K562 (cell line): ENCODE data around the gene UBR4. TPM values are rescaled to one million over a fixed set of nuclear protein-coding genes. Genes with fewer than 3 reads are reported as not detected.

Experiments used
- ADNP ChIP-seq: fragments of 200-800 bp; sonication (Bioruptor generic); IDR thresholded peaks from 2 replicates; pipeline ENCODE4 v1.6.1; 2016; ENCODE audit warnings: missing genetic modification characterization, missing compliant biosample characterization
- CSDE1 ChIP-seq, 2 experiments: fragments of 450-650 bp; IDR thresholded peaks; 2 replicates each; pipeline ENCODE4 v1.6.1; 2016; ENCODE audit warnings: mild to moderate bottlenecking in 1 of 2
- GTF2F1 ChIP-seq: IDR thresholded peaks from 2 replicates; pipeline ENCODE4 v1.6.1; 2011; ENCODE audit warnings: low read depth, low read length, improper control_type of control experiment
- HSF4 ChIP-seq: fragments of 250-450 bp; sonication (Bioruptor Pico); IDR thresholded peaks from 2 replicates; pipeline ENCODE4 v2.1.2; 2022; ENCODE audit warnings: mild to moderate bottlenecking, moderate library complexity, borderline replicate concordance
- KAT7 ChIP-seq: sonication (generic); formaldehyde crosslinking; IDR thresholded peaks from 2 replicates; pipeline ENCODE4 v1.8.0; 2022; ENCODE audit warnings: missing genetic modification reagents, mild to moderate bottlenecking, borderline replicate concordance
- NFIC ChIP-seq: fragments of 450-650 bp; IDR thresholded peaks from 2 replicates; pipeline ENCODE4 v1.6.1; 2017; ENCODE audit warnings: mild to moderate bottlenecking, inconsistent platforms
- RBM15 ChIP-seq: fragments of 200-400 bp; formaldehyde crosslinking; IDR thresholded peaks from 2 replicates; pipeline ENCODE4 v1.6.1; 2018; ENCODE audit warnings: mild to moderate bottlenecking, low read length, moderate library complexity; ENCODE audit not compliant: insufficient read depth
- RBM39 ChIP-seq: fragments of 200-400 bp; formaldehyde crosslinking; optimal IDR thresholded peaks from 2 replicates; pipeline ENCODE3; 2018; ENCODE audit warnings: low read depth, low read length
- ZKSCAN3 ChIP-seq: fragments of 250-450 bp; sonication (Bioruptor Pico); IDR thresholded peaks from 2 replicates; pipeline ENCODE4 v1.4.0; 2020
- ZNF3 ChIP-seq: fragments of 250-450 bp; sonication (Bioruptor Pico); IDR thresholded peaks from 2 replicates; pipeline ENCODE4 v1.5.0; 2021; ENCODE audit warnings: mild to moderate bottlenecking, moderate library complexity
- ZNF696 ChIP-seq: fragments of 250-450 bp; sonication (Bioruptor Pico); conservative IDR thresholded peaks from 2 replicates; pipeline ENCODE4 v1.4.0; 2020; ENCODE audit warnings: mild to moderate bottlenecking, moderate library complexity
- ZNF79 ChIP-seq: fragments of 250-450 bp; sonication (Bioruptor Pico); IDR thresholded peaks from 2 replicates; pipeline ENCODE4 v1.4.0; 2020; ENCODE audit warnings: low read depth, mild to moderate bottlenecking, moderate library complexity
- polyA plus RNA-seq, 8 experiments: library from polyadenylated mRNA; depleted of rRNA in 4 of 8; stranded (reverse) in 5 of 8; unstranded in 3 of 8; fragments of >200 nt; fragmentation: Nextera tagmentation in 2 of 8; fragmentation: Illumina TruSeq in 1 of 8; extraction: Ambion mirVana in 2 of 8; extraction: Trizol in 1 of 8; gene quantifications; 2 replicates each; pipeline versions ENCODE4 v1.2.1 to v1.2.3, GENCODE V29; 2011 to 2014; ENCODE audit warnings: inconsistent platforms in 1 of 8, missing spikeins in 1 of 8
- total RNA-seq, 7 experiments: library from RNA; depleted of rRNA in 6 of 7; stranded (reverse); fragments of >200 nt in 6 of 7; fragmentation: Illumina TruSeq in 2 of 7; extraction: Trizol in 2 of 7; gene quantifications; 2 replicates each; pipeline versions ENCODE4 v1.2.1 to v1.2.3, GENCODE V29; 2011 to 2021; ENCODE audit warnings: low replicate concordance in 1 of 7
- TF ChIP-seq, protein P1 (sequence below): fragments of 250-450 bp; sonication (Bioruptor Pico); IDR thresholded peaks from 2 replicates; pipeline ENCODE4 v1.5.1; 2021; ENCODE audit warnings: mild to moderate bottlenecking
- TF ChIP-seq, protein P2 (sequence below): fragments of 450-650 bp; IDR thresholded peaks from 2 replicates; pipeline ENCODE4 v1.6.1; 2016; ENCODE audit warnings: low read depth

The UBR4 gene
- total and polyA plus RNA-seq, 9 of the 15 experiments (the other 6 are each of a cell fraction or from before 2014, with no cell fraction given): 55.4 to 277 (median 123) TPM

DNA sequence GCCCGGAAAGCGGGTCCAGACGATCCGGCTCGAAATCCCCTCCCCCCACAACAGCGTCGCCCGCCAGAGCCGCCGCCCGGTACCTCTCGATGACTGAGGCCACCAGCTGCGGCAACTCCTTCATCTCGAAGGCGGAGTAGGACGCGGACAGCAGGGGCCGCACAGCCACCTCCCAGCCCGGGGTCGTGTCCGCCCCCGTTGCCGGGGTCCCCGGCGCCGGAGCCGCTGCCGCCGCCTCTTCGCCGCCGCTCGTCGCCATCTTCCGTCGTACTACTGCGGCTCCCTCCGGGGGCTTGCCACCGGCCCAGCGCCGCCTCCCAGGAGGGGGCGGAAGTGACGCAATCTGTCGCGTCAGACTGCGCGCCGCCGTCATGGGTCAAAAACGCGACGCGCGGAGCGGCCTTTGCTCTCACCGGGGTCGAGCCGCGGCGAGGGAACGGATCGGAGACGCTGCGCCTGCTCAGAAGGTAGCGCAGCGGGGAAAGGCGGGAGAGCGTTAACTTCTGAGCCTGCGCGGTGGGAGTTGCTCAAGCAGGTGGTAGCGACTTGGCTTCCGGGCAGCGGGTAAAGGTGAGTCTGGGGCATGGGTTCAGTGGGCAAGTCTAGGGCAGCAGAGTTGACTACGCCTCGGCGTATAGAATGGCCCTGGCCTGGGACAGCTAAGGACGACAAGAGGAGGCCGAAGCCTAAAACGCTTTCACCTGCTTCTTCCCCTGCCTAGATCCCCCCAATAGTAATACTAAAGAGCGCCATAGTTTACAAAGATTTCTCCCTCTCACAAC, at the start of gene UBR4 (continued):
- TF ChIP-seq ADNP (tag): no peak
- no peak for TF ChIP-seq HSF4 (CRISPR knock-in tag)
- peak; percentile 67 for TF ChIP-seq RBM39
- TF ChIP-seq KAT7 (CRISPR knock-in tag): no peak; the same call in 1 of the 2 replicates
- no peak for TF ChIP-seq ZKSCAN3 (CRISPR knock-in tag)
- TF ChIP-seq ZNF3 (CRISPR knock-in tag): no peak
- peak; percentile 86; the same call in 1 of the 2 replicates for TF ChIP-seq GTF2F1
- TF ChIP-seq, protein P1, sequence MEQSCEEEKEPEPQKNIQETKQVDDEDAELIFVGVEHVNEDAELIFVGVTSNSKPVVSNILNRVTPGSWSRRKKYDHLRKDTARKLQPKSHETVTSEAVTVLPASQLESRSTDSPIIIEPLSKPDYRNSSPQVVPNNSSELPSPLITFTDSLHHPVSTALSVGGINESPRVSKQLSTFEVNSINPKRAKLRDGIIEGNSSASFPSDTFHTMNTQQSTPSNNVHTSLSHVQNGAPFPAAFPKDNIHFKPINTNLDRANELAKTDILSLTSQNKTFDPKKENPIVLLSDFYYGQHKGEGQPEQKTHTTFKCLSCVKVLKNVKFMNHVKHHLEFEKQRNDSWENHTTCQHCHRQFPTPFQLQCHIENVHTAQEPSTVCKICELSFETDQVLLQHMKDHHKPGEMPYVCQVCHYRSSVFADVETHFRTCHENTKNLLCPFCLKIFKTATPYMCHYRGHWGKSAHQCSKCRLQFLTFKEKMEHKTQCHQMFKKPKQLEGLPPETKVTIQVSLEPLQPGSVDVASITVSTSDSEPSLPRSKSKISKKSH (CRISPR knock-in tag): no peak
- peak in 1 of 2 experiments; percentile 94; a peak in 2 of 4 replicates for TF ChIP-seq CSDE1 (IDR thresholded peaks at IDR 0.05)
- TF ChIP-seq RBM15: no peak
- no peak for TF ChIP-seq ZNF696 (CRISPR knock-in tag)
- TF ChIP-seq, protein P2, sequence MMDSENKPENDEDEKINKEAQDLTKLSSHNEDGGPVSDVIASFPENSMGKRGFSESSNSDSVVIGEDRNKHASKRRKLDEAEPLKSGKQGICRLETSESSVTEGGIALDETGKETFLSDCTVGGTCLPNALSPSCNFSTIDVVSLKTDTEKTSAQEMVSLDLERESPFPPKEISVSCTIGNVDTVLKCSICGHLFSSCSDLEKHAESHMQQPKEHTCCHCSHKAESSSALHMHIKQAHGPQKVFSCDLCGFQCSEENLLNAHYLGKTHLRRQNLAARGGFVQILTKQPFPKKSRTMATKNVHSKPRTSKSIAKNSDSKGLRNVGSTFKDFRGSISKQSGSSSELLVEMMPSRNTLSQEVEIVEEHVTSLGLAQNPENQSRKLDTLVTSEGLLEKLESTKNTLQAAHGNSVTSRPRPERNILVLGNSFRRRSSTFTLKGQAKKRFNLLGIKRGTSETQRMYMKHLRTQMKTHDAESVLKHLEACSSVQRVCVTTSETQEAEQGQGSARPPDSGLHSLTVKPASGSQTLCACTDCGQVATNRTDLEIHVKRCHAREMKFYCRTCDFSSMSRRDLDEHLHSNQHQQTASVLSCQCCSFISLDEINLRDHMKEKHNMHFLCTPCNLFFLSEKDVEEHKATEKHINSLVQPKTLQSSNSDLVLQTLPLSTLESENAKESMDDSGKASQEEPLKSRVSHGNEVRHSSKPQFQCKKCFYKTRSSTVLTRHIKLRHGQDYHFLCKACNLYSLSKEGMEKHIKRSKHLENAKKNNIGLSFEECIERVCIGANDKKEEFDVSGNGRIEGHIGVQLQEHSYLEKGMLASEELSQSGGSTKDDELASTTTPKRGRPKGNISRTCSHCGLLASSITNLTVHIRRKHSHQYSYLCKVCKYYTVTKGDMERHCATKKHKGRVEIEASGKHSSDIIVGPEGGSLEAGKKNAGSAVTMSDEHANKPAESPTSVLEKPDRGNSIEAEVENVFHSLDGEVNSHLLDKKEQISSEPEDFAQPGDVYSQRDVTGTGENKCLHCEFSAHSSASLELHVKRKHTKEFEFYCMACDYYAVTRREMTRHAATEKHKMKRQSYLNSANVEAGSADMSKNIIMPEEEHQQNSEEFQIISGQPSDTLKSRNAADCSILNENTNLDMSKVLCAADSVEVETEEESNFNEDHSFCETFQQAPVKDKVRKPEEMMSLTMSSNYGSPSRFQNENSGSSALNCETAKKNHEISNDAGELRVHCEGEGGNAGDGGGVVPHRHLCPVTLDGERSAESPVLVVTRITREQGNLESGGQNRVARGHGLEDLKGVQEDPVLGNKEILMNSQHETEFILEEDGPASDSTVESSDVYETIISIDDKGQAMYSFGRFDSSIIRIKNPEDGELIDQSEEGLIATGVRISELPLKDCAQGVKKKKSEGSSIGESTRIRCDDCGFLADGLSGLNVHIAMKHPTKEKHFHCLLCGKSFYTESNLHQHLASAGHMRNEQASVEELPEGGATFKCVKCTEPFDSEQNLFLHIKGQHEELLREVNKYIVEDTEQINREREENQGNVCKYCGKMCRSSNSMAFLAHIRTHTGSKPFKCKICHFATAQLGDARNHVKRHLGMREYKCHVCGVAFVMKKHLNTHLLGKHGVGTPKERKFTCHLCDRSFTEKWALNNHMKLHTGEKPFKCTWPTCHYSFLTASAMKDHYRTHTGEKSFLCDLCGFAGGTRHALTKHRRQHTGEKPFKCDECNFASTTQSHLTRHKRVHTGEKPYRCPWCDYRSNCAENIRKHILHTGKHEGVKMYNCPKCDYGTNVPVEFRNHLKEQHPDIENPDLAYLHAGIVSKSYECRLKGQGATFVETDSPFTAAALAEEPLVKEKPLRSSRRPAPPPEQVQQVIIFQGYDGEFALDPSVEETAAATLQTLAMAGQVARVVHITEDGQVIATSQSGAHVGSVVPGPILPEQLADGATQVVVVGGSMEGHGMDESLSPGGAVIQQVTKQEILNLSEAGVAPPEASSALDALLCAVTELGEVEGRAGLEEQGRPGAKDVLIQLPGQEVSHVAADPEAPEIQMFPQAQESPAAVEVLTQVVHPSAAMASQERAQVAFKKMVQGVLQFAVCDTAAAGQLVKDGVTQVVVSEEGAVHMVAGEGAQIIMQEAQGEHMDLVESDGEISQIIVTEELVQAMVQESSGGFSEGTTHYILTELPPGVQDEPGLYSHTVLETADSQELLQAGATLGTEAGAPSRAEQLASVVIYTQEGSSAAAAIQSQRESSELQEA: no peak
- no peak for TF ChIP-seq ZNF79 (CRISPR knock-in tag)
- peak; percentile 60 for TF ChIP-seq NFIC
